ENCODE results near the gene ASB10.

- TF ChIP-seq ZBTB21 (CRISPR knock-in tag; IDR thresholded peaks at IDR 0.05; ENCODE audit: borderline replicate concordance) (no peak), CTCF (IDR thresholded peaks at IDR 0.05) (no peak)
- TF ChIP-seq, protein P1, sequence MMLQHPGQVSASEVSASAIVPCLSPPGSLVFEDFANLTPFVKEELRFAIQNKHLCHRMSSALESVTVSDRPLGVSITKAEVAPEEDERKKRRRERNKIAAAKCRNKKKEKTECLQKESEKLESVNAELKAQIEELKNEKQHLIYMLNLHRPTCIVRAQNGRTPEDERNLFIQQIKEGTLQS (CRISPR knock-in tag; conservative IDR thresholded peaks at IDR 0.05), result no peak
These were observed 19.7 kb downstream of the ASB10 start, which contains the start of gene GBX1 for GRCh38 chr7:151167197-151167961.
